ENCODE measurements around the gene GABRG3. TPM values are rescaled to one million over a fixed set of nuclear protein-coding genes. Genes with fewer than 3 reads are reported as not detected.

GABRG3 gene
- total and polyA plus RNA-seq, 2 donors (not counting 3 experiments of a cell fraction or from before 2014, with no cell fraction given) = not detected

GRCh38 chr15:27119695-27120266, 148.8 kb downstream of the GABRG3 start:
- POLR2A ChIA-PET = no interaction called here
- TF ChIP-seq POLR2AphosphoS5 (IDR thresholded peaks at IDR 0.05; ENCODE audit: insufficient read depth, low read depth, low read length) (no peak), MAX (IDR thresholded peaks at IDR 0.05; ENCODE audit: insufficient read depth, insufficient read length) (no peak), FOS (IDR thresholded peaks at IDR 0.05; ENCODE audit: borderline replicate concordance, insufficient read depth, low read length) (no peak), EZH2 (IDR thresholded peaks at IDR 0.05; ENCODE audit: borderline replicate concordance, low read depth, low read length, severe bottlenecking) (no peak), CTCF (IDR thresholded peaks at IDR 0.05; ENCODE audit: extremely low read depth in 1 of 2, insufficient read depth in 1 of 2, low read depth in 1 of 2, low read length in 2 of 2) (no peak), MYC (IDR thresholded peaks at IDR 0.05; ENCODE audit: low read depth, low read length) (no peak), JUN (IDR thresholded peaks at IDR 0.05; ENCODE audit: borderline replicate concordance, insufficient read depth, insufficient read length, low read depth) (no peak), GATA2 (IDR thresholded peaks at IDR 0.05; ENCODE audit: insufficient read depth, insufficient read length, low read depth, low read length) (no peak), POLR2A (IDR thresholded peaks at IDR 0.05; ENCODE audit: low read depth, low read length) (no peak)

More at GRCh38 chr15:27119695-27120266, 148.8 kb downstream of the GABRG3 start:
- Histone ChIP-seq H4K20me1 (replicated peaks; ENCODE audit: control insufficient read depth, extremely low read depth, insufficient read depth, low read length) (no peaks in the 10 kb centered on the region), H3K27ac (ENCODE audit: insufficient read depth, low read depth, low read length) (no peak overlapping the region), H3K4me2 (ENCODE audit: insufficient read depth, low read length) (no peak overlapping the region), H3K4me3 (replicated peaks in 1 of 3; ENCODE audit: insufficient read depth in 1 of 3, low read depth in 1 of 3, low read length in 3 of 3) (no peak overlapping the region), H3K79me2 (ENCODE audit: control insufficient read depth, insufficient read depth, low read length) (no peaks in the 10 kb centered on the region), H2AFZ (ENCODE audit: low read depth, low read length) (no peak overlapping the region), H3K36me3 (ENCODE audit: control insufficient read depth in 2 of 2, extremely low read depth in 1 of 2, insufficient read depth in 2 of 2, low read length in 2 of 2) (no peaks in the 10 kb centered on the region), H3K9ac (replicated peaks; ENCODE audit: extremely low read depth, insufficient read depth, low read length) (no peak overlapping the region), H3K9me1 (replicated peaks; ENCODE audit: control insufficient read depth, extremely low read depth, insufficient read depth, low read length) (no peaks in the 10 kb centered on the region), H3K9me3 (replicated peaks; ENCODE audit: control insufficient read depth, insufficient read depth, low read length) (peaks cover 7% of the 10 kb centered on the region), H3K4me1 (ENCODE audit: control insufficient read depth, extremely low read depth, insufficient read depth, low read length) (no peaks in the 10 kb centered on the region), H3K27me3 (ENCODE audit: control insufficient read depth in 2 of 2, insufficient read depth in 2 of 2, low read length in 2 of 2) (no peaks in the 10 kb centered on the region)
- no TSS peak for BruUV-seq (replicated peaks)
- CTCF ChIA-PET = no interaction called here
- dilution Hi-C loops (cut with MboI; ENCODE audit: extremely low pct_ligation_motif_present, low sequenced_read_pairs) = no loop called here
- DNase-seq (ENCODE audit: low read depth, low spot score) (no peak), FAIRE-seq (no peak)
- intact Hi-C loops (cut with micrococcal nuclease) = no loop called here

Measured in endothelial cell of umbilical vein (primary cell).